ENCODE results near the gene TMEM14A. TPM values are rescaled to one million over a fixed set of nuclear protein-coding genes. Genes with fewer than 3 reads are reported as not detected.
"Not testable (repeated sequence)": the region's sequence is repeated elsewhere in the genome, so short reads cannot be mapped to it uniquely, and the experiment has no call there.

Gene TMEM14A
- total and polyA plus RNA-seq, 2 experiments from 2014 or later = 10.7 to 34.4 TPM

GRCh38 chr6:52712136-52712535 lies 41.2 kb downstream of the TMEM14A start:
- Histone ChIP-seq H3K27ac (no peak overlapping the region), H3K27me3 (no peaks in the 10 kb centered on the region), H3K4me1 (ENCODE audit: low read depth) (no peaks in the 10 kb centered on the region), H3K9me3 (ENCODE audit: low read depth) (no peaks in the 10 kb centered on the region), H3K36me3 (no peaks in the 10 kb centered on the region), H3K4me3 (no peak overlapping the region)
- TF ChIP-seq, protein P1, sequence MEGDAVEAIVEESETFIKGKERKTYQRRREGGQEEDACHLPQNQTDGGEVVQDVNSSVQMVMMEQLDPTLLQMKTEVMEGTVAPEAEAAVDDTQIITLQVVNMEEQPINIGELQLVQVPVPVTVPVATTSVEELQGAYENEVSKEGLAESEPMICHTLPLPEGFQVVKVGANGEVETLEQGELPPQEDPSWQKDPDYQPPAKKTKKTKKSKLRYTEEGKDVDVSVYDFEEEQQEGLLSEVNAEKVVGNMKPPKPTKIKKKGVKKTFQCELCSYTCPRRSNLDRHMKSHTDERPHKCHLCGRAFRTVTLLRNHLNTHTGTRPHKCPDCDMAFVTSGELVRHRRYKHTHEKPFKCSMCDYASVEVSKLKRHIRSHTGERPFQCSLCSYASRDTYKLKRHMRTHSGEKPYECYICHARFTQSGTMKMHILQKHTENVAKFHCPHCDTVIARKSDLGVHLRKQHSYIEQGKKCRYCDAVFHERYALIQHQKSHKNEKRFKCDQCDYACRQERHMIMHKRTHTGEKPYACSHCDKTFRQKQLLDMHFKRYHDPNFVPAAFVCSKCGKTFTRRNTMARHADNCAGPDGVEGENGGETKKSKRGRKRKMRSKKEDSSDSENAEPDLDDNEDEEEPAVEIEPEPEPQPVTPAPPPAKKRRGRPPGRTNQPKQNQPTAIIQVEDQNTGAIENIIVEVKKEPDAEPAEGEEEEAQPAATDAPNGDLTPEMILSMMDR (IDR thresholded peaks at IDR 0.05; ENCODE audit: low read depth, low read length) = no peak
- no peak for DNase-seq (ENCODE audit: low read depth in 1 of 2, low spot score in 1 of 2)

- H3K4me1 ChIP-seq (ENCODE audit: low read depth); DNase-seq (ENCODE audit: low read depth in 1 of 2, low spot score in 1 of 2); H3K27me3 ChIP-seq; H3K4me3 ChIP-seq; H3K9me3 ChIP-seq (ENCODE audit: low read depth); H3K27ac ChIP-seq; H3K36me3 ChIP-seq: not testable (repeated sequence)
Observed at GRCh38 chr6:52714761-52715160, 43.8 kb downstream of the TMEM14A start.

- DNase-seq (ENCODE audit: low read depth in 1 of 2, low spot score in 1 of 2) = peak in 1 of 2 donors; percentile 38
- no peaks in the 10 kb centered on the region for H3K4me1 ChIP-seq (ENCODE audit: low read depth)
- no peaks in the 10 kb centered on the region for H3K9me3 ChIP-seq (ENCODE audit: low read depth)
- no peak overlapping the region for H3K27ac ChIP-seq
- H3K27me3 ChIP-seq = no peaks in the 10 kb centered on the region
- H3K4me3 ChIP-seq = no peak overlapping the region
- H3K36me3 ChIP-seq = no peaks in the 10 kb centered on the region
- TF ChIP-seq, protein P1 (IDR thresholded peaks at IDR 0.05; ENCODE audit: low read depth, low read length) = no peak
Observed at GRCh38 chr6:52718550-52718949, 47.6 kb downstream of the TMEM14A start.

DNA sequence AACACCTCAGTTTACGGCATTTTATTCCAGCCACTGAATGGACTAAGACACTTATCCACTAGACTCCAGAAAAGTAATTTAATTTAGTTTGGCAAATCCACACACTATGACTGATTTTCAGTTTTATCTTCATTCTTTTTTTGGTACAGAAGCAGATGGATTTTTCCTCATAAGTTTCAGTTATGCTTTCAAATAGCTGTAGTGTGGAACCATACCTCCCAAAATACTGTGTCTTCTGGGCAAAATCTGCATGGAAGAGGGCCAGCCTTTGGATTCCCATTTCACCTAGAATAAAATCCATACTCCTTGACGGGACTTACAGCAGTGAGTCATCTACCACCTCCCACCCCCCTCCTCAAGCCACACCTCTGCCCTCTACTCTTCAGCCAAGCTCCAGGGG lies 49.4 kb downstream of the TMEM14A start:
- no peak overlapping the region for H3K27ac ChIP-seq
- H3K27me3 ChIP-seq = no peaks in the 10 kb centered on the region
- no peaks in the 10 kb centered on the region for H3K36me3 ChIP-seq
- TF ChIP-seq, protein P1 (IDR thresholded peaks at IDR 0.05; ENCODE audit: low read depth, low read length) = no peak
- H3K4me1 ChIP-seq (ENCODE audit: low read depth) = no peaks in the 10 kb centered on the region
- H3K9me3 ChIP-seq (ENCODE audit: low read depth) = no peaks in the 10 kb centered on the region
- no peak for DNase-seq (ENCODE audit: low read depth in 1 of 2, low spot score in 1 of 2)
- H3K4me3 ChIP-seq = no peak overlapping the region

- no peaks in the 10 kb centered on the region for H3K9me3 ChIP-seq (ENCODE audit: low read depth)
- H3K4me1 ChIP-seq (ENCODE audit: low read depth) = no peaks in the 10 kb centered on the region
- peak in 1 of 2 donors; percentile 79 for DNase-seq (ENCODE audit: low read depth in 1 of 2, low spot score in 1 of 2)
- no peak overlapping the region for H3K4me3 ChIP-seq
- H3K27me3 ChIP-seq = no peaks in the 10 kb centered on the region
- H3K36me3 ChIP-seq = no peaks in the 10 kb centered on the region
- H3K27ac ChIP-seq = no peak overlapping the region
- TF ChIP-seq, protein P1 (IDR thresholded peaks at IDR 0.05; ENCODE audit: low read depth, low read length) = no peak
Observed at GRCh38 chr6:52724042-52724405, 53.1 kb downstream of the TMEM14A start.

- Histone ChIP-seq H3K27me3 (no peaks in the 10 kb centered on the region), H3K4me3 (no peak overlapping the region), H3K36me3 (no peaks in the 10 kb centered on the region), H3K27ac (no peak overlapping the region), H3K9me3 (ENCODE audit: low read depth) (no peaks in the 10 kb centered on the region), H3K4me1 (ENCODE audit: low read depth) (no peaks in the 10 kb centered on the region)
- TF ChIP-seq, protein P1 (IDR thresholded peaks at IDR 0.05; ENCODE audit: low read depth, low read length) = peak; percentile 70
- peak; percentile 71 to 82 for DNase-seq (ENCODE audit: low read depth in 1 of 2, low spot score in 1 of 2)
Observed at GRCh38 chr6:52724406-52725121, 53.7 kb downstream of the TMEM14A start.
